ENCODE data around the gene SPTBN4. TPM values are rescaled to one million over a fixed set of nuclear protein-coding genes. Genes with fewer than 3 reads are reported as not detected.

SPTBN4 gene
- total and polyA plus RNA-seq, 2 donors (not counting 1 experiment from before 2014, with no cell fraction given): 1.3 to 6.6 TPM

DNA sequence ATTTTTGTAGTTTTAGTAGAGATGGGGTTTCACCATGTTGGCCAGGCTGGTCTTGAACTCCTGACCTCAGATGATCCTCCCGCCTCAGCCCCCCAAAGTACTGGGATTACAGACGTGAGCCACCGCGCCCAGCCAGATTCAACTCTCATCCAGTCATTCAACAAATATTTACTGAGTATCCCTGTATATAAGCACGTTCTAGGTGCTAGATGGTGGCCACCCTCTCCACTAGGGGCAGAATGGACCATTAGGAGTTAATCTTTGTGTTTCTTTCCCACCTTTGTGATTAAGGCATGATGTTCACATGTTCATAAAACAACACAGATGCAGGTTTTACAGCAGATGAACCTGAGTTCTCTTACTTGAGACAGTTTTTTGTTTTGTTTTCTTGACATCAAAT, 117.2 kb downstream of the SPTBN4 start:
- no peak for TF ChIP-seq EZH2 (IDR thresholded peaks at IDR 0.05; ENCODE audit: low read length, missing control alignments)
- TF ChIP-seq, protein P1, sequence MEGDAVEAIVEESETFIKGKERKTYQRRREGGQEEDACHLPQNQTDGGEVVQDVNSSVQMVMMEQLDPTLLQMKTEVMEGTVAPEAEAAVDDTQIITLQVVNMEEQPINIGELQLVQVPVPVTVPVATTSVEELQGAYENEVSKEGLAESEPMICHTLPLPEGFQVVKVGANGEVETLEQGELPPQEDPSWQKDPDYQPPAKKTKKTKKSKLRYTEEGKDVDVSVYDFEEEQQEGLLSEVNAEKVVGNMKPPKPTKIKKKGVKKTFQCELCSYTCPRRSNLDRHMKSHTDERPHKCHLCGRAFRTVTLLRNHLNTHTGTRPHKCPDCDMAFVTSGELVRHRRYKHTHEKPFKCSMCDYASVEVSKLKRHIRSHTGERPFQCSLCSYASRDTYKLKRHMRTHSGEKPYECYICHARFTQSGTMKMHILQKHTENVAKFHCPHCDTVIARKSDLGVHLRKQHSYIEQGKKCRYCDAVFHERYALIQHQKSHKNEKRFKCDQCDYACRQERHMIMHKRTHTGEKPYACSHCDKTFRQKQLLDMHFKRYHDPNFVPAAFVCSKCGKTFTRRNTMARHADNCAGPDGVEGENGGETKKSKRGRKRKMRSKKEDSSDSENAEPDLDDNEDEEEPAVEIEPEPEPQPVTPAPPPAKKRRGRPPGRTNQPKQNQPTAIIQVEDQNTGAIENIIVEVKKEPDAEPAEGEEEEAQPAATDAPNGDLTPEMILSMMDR (conservative IDR thresholded peaks at IDR 0.05 in 1 of 2, IDR thresholded peaks at IDR 0.05 in 1 of 2; ENCODE audit: low read depth in 1 of 2, low read length in 2 of 2): peak in 1 of 2 donors; percentile 40
- H3K4me3 ChIP-seq (replicated peaks in 1 of 4; ENCODE audit: control extremely low read depth in 1 of 4, insufficient read depth in 1 of 4, low read depth in 3 of 4, low read length in 4 of 4): no peak overlapping the region
- H3K36me3 ChIP-seq (ENCODE audit: control insufficient read depth, insufficient read depth, low read length): peaks cover 19% of the 10 kb centered on the region
- no peaks in the 10 kb centered on the region for H3K79me2 ChIP-seq (ENCODE audit: control insufficient read depth, insufficient read depth, low read length)
- H3K27me3 ChIP-seq (ENCODE audit: control insufficient read depth, insufficient read depth, low read length): no peaks in the 10 kb centered on the region
- no peaks in the 10 kb centered on the region for H3K4me1 ChIP-seq (ENCODE audit: control insufficient read depth, extremely low read depth, insufficient read depth, low read length)
- H3K4me2 ChIP-seq (ENCODE audit: extremely low read depth, insufficient read depth, low read length): no peak overlapping the region
- H3K9ac ChIP-seq (ENCODE audit: insufficient read depth, low read length): no peak overlapping the region
- no peak for DNase-seq (ENCODE audit: low read depth in 2 of 2)
- no peak overlapping the region for H3K27ac ChIP-seq (ENCODE audit: insufficient read depth, low read length)
- H4K20me1 ChIP-seq (ENCODE audit: control insufficient read depth, extremely low read depth, insufficient read depth, low read length): no peaks in the 10 kb centered on the region
- no peaks in the 10 kb centered on the region for H3K9me3 ChIP-seq (ENCODE audit: control insufficient read depth, insufficient read depth, low read depth, low read length)
- H2AFZ ChIP-seq (ENCODE audit: low read length): no peak overlapping the region

DNA sequence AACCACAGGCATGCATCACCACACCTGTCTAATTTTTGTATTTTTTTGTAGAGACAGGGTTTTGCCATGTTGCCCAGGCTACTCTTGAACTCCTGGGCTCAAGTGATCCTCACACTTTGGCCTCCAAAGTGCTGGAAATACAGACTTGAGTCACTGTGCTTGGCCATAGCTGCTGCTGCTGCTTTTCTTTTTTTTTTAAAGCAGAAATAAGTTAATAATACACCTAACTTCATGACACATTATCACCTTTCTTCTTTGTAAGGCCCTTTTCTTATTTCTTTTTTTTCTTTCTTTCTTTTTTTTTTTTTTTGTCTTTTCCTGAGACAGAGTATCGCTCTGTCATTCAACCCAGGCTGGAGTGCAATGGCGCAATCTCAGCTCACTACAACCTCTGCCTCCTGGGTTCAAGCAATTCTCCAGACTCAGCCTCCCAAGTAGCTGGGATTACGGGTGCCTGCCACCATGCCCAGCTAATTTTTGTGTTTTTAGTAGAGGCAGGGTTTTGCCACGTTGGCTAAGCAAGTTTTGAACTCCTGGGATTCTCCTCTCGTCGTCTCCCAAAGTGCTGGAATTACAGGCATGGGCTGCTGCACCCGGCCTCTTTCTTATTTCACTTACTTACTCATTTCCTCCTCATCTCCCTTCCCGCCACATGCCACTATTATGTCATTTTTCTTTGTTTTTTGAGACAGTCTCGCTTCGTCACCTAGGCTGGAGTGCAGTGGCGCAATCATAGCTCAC, 118.6 kb downstream of the SPTBN4 start:
- TF ChIP-seq, protein P1 (conservative IDR thresholded peaks at IDR 0.05 in 1 of 2, IDR thresholded peaks at IDR 0.05 in 1 of 2; ENCODE audit: low read depth in 1 of 2, low read length in 2 of 2): no peak
- TF ChIP-seq EZH2 (IDR thresholded peaks at IDR 0.05; ENCODE audit: low read length, missing control alignments): no peak
- Histone ChIP-seq H3K9me3 (ENCODE audit: control insufficient read depth, insufficient read depth, low read depth, low read length) (no peaks in the 10 kb centered on the region), H3K4me3 (replicated peaks in 1 of 4; ENCODE audit: control extremely low read depth in 1 of 4, insufficient read depth in 1 of 4, low read depth in 3 of 4, low read length in 4 of 4) (no peak overlapping the region), H4K20me1 (ENCODE audit: control insufficient read depth, extremely low read depth, insufficient read depth, low read length) (no peaks in the 10 kb centered on the region), H3K4me2 (ENCODE audit: extremely low read depth, insufficient read depth, low read length) (no peak overlapping the region), H3K36me3 (ENCODE audit: control insufficient read depth, insufficient read depth, low read length) (peaks cover 15% of the 10 kb centered on the region), H2AFZ (ENCODE audit: low read length) (no peak overlapping the region), H3K4me1 (ENCODE audit: control insufficient read depth, extremely low read depth, insufficient read depth, low read length) (no peaks in the 10 kb centered on the region), H3K27me3 (ENCODE audit: control insufficient read depth, insufficient read depth, low read length) (no peaks in the 10 kb centered on the region), H3K27ac (ENCODE audit: insufficient read depth, low read length) (no peak overlapping the region), H3K79me2 (ENCODE audit: control insufficient read depth, insufficient read depth, low read length) (no peaks in the 10 kb centered on the region), H3K9ac (ENCODE audit: insufficient read depth, low read length) (no peak overlapping the region)
- DNase-seq (ENCODE audit: low read depth in 2 of 2): peak in 1 of 2 donors; percentile 70

DNA sequence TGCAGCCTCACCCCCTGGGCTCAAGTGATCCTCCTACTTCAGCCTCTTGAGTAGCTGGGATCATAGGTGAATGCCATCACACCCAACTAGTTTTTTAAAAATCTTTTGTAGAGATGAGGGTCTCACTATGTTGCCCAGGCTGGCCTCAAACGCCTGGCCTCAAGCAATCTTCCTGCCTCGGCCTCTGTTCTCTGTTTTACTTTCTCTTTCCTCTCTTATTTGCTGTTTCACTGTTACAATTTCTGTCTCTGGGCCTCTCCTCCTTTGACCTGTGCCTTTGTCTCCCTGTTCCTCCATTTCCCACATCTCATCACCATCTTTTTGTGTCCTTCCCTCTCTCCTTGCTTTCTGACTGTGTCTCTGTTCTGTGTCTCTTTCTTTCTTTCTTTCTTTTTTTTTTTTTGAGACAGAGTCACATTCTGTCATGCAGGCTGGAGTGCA, 119.2 kb downstream of the SPTBN4 start:
- Histone ChIP-seq H3K79me2 (ENCODE audit: control insufficient read depth, insufficient read depth, low read length) (no peaks in the 10 kb centered on the region), H4K20me1 (ENCODE audit: control insufficient read depth, extremely low read depth, insufficient read depth, low read length) (no peaks in the 10 kb centered on the region), H3K27me3 (ENCODE audit: control insufficient read depth, insufficient read depth, low read length) (no peaks in the 10 kb centered on the region), H3K36me3 (ENCODE audit: control insufficient read depth, insufficient read depth, low read length) (peaks cover 11% of the 10 kb centered on the region), H3K4me3 (replicated peaks in 1 of 4; ENCODE audit: control extremely low read depth in 1 of 4, insufficient read depth in 1 of 4, low read depth in 3 of 4, low read length in 4 of 4) (no peak overlapping the region), H3K27ac (ENCODE audit: insufficient read depth, low read length) (no peak overlapping the region), H3K4me2 (ENCODE audit: extremely low read depth, insufficient read depth, low read length) (no peak overlapping the region), H3K4me1 (ENCODE audit: control insufficient read depth, extremely low read depth, insufficient read depth, low read length) (no peaks in the 10 kb centered on the region), H3K9me3 (ENCODE audit: control insufficient read depth, insufficient read depth, low read depth, low read length) (no peaks in the 10 kb centered on the region), H3K9ac (ENCODE audit: insufficient read depth, low read length) (no peak overlapping the region), H2AFZ (ENCODE audit: low read length) (no peak overlapping the region)
- no peak for TF ChIP-seq EZH2 (IDR thresholded peaks at IDR 0.05; ENCODE audit: low read length, missing control alignments)
- TF ChIP-seq, protein P1 (conservative IDR thresholded peaks at IDR 0.05 in 1 of 2, IDR thresholded peaks at IDR 0.05 in 1 of 2; ENCODE audit: low read depth in 1 of 2, low read length in 2 of 2): no peak
- DNase-seq (ENCODE audit: low read depth in 2 of 2): no peak

Data from fibroblast of lung (primary cell).